OCI-LY1 (cell line): Measurements from ENCODE around the gene BHLHE23.

ENCODE experiments used
- H2AFZ ChIP-seq: fragments of 200-600 bp; sonication (generic), shearing (Covaris generic); 2 replicates; pipeline ENCODE4 v1.6.0; 2014; ENCODE audit warnings: antibody characterized with exemption, mild to moderate bottlenecking, low read length
- H3F3A ChIP-seq: fragments of 200-600 bp; sonication (generic), shearing (Covaris generic); 2 replicates; pipeline ENCODE4 v1.6.0; 2014; ENCODE audit warnings: mild to moderate bottlenecking, antibody characterized with exemption, low read length, moderate library complexity; ENCODE audit not compliant: insufficient read depth
- H3K27ac ChIP-seq: fragments of 200-600 bp; sonication (generic); 2 replicates; pipeline ENCODE4 v1.5.1; 2014; ENCODE audit warnings: low read length, mixed run types, mild to moderate bottlenecking, low read depth; ENCODE audit not compliant: poor library complexity, severe bottlenecking
- H3K27me3 ChIP-seq: fragments of 200-600 bp; sonication (generic); 2 replicates; pipeline ENCODE4 v1.6.0; 2014; ENCODE audit warnings: antibody characterized with exemption, mild to moderate bottlenecking, low read length, moderate library complexity; ENCODE audit not compliant: insufficient read depth
- H3K36me3 ChIP-seq: fragments of 200-600 bp; sonication (generic); 2 replicates; pipeline ENCODE4 v1.6.1; 2014; ENCODE audit warnings: mild to moderate bottlenecking, antibody characterized with exemption, low read length, moderate library complexity, mixed read lengths; ENCODE audit not compliant: insufficient read depth
- H3K4me1 ChIP-seq: fragments of 200-600 bp; sonication (generic); 2 replicates; pipeline ENCODE4 v1.5.1; 2014; ENCODE audit warnings: mild to moderate bottlenecking, low read length, moderate library complexity; ENCODE audit not compliant: insufficient read depth, severe bottlenecking
- H3K4me2 ChIP-seq: fragments of 200-600 bp; sonication (generic), shearing (Covaris generic); 2 replicates; pipeline ENCODE4 v1.6.1; 2014; ENCODE audit warnings: low read length
- H3K4me3 ChIP-seq: fragments of 200-600 bp; sonication (generic); 2 replicates; pipeline ENCODE4 v1.5.1; 2014; ENCODE audit warnings: low read length, low read depth, mild to moderate bottlenecking, mixed read lengths; ENCODE audit not compliant: poor library complexity, severe bottlenecking
- H3K79me2 ChIP-seq: fragments of 200-600 bp; shearing (Covaris generic); 2 replicates; pipeline ENCODE4 v1.6.1; 2016; ENCODE audit warnings: mixed run types, low read length, mixed read lengths; ENCODE audit not compliant: insufficient read depth
- H3K9ac ChIP-seq: fragments of 200-600 bp; sonication (generic), shearing (Covaris generic); 2 replicates; pipeline ENCODE4 v1.6.1; 2014; ENCODE audit warnings: mild to moderate bottlenecking, low read length, mixed read lengths
- H3K9me2 ChIP-seq: fragments of 200-600 bp; sonication (generic), shearing (Covaris generic); 2 replicates; pipeline ENCODE4 v1.6.1; 2014; ENCODE audit warnings: low read depth, mild to moderate bottlenecking, low read length, mixed read lengths
- H3K9me3 ChIP-seq: fragments of 200-600 bp; shearing (Covaris generic); 2 replicates; pipeline ENCODE4 v1.6.1; 2014; ENCODE audit warnings: low read length, mixed read lengths
- H4K20me1 ChIP-seq: fragments of 200-600 bp; sonication (generic), shearing (Covaris generic); 2 replicates; pipeline ENCODE4 v1.6.0; 2016; ENCODE audit warnings: mild to moderate bottlenecking, low read length; ENCODE audit not compliant: insufficient read depth
- EZH2 ChIP-seq: fragments of 200-600 bp; sonication (generic), shearing (Covaris generic); IDR thresholded peaks from 2 replicates; pipeline ENCODE4 v1.8.0; 2017; ENCODE audit warnings: borderline replicate concordance, mixed run types, mild to moderate bottlenecking, antibody characterized with exemption, low read length, moderate library complexity, mixed read lengths
- TF ChIP-seq, protein P1 (sequence below): fragments of 200-600 bp; sonication (generic), shearing (Covaris generic); IDR thresholded peaks from 2 replicates; pipeline ENCODE4 v1.5.1; 2017; ENCODE audit warnings: mild to moderate bottlenecking, antibody characterized with exemption, low read length, moderate library complexity, mixed read lengths

Gene BHLHE23

DNA sequence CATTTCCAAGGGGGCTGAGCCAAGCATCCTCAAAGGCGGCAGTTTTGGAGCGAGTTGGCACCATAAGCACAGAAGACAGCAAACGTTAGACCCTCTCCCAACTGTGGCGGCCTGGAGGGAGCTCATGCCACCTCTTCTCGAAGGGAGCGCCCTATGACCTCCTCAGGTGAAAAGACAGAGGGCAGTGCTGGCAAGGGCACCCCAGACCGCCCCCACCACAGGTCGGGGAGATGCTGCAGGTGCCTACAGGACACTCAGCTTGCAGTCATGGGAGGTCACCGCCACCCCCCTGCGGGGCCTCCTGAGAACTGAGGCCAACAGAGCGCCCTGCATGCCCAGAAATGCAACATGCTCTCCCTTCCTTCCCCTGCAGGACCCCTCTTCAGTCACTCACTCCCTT, 45.1 kb upstream of the BHLHE23 start:
- TF ChIP-seq, protein P1, sequence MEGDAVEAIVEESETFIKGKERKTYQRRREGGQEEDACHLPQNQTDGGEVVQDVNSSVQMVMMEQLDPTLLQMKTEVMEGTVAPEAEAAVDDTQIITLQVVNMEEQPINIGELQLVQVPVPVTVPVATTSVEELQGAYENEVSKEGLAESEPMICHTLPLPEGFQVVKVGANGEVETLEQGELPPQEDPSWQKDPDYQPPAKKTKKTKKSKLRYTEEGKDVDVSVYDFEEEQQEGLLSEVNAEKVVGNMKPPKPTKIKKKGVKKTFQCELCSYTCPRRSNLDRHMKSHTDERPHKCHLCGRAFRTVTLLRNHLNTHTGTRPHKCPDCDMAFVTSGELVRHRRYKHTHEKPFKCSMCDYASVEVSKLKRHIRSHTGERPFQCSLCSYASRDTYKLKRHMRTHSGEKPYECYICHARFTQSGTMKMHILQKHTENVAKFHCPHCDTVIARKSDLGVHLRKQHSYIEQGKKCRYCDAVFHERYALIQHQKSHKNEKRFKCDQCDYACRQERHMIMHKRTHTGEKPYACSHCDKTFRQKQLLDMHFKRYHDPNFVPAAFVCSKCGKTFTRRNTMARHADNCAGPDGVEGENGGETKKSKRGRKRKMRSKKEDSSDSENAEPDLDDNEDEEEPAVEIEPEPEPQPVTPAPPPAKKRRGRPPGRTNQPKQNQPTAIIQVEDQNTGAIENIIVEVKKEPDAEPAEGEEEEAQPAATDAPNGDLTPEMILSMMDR, result no peak
- TF ChIP-seq EZH2, result no peak
- Histone ChIP-seq H3K4me1 (no peaks in the 10 kb centered on the region), H3K27ac (no peak overlapping the region), H3F3A (peaks cover 2% of the 10 kb centered on the region; the same call in 1 of the 2 replicates), H4K20me1 (no peaks in the 10 kb centered on the region), H3K9me2 (no peaks in the 10 kb centered on the region), H2AFZ (no peak overlapping the region), H3K9ac (no peak overlapping the region), H3K4me2 (no peak overlapping the region), H3K79me2 (no peaks in the 10 kb centered on the region), H3K4me3 (no peak overlapping the region), H3K9me3 (no peaks in the 10 kb centered on the region; the same call in 1 of the 2 replicates), H3K36me3 (no peaks in the 10 kb centered on the region), H3K27me3 (peaks cover 9% of the 10 kb centered on the region; the same call in 1 of the 2 replicates)

- TF ChIP-seq, protein P1, result no peak
- no peak for TF ChIP-seq EZH2
- Histone ChIP-seq H3K4me3 (no peak overlapping the region), H2AFZ (no peak overlapping the region), H3K4me2 (no peak overlapping the region), H3K27ac (no peak overlapping the region), H3K9me2 (no peaks in the 10 kb centered on the region), H3K36me3 (no peaks in the 10 kb centered on the region), H3K4me1 (no peaks in the 10 kb centered on the region), H3K79me2 (no peaks in the 10 kb centered on the region), H3K9me3 (no peaks in the 10 kb centered on the region; the same call in 1 of the 2 replicates), H3K9ac (no peak overlapping the region), H3F3A (no peaks in the 10 kb centered on the region), H3K27me3 (peaks cover 9% of the 10 kb centered on the region; the same call in 1 of the 2 replicates), H4K20me1 (no peaks in the 10 kb centered on the region)
These were observed 44.6 kb upstream of the BHLHE23 start for GRCh38 chr20:63051186-63051860.

GRCh38 chr20:63050406-63050805, 43.6 kb upstream of the BHLHE23 start:
- H3K4me2 ChIP-seq, result no peak overlapping the region
- H3K9me3 ChIP-seq, result no peaks in the 10 kb centered on the region; the same call in 1 of the 2 replicates
- no peak overlapping the region for H3K27ac ChIP-seq
- H3K9me2 ChIP-seq, result no peaks in the 10 kb centered on the region
- no peaks in the 10 kb centered on the region for H3K36me3 ChIP-seq
- H3K79me2 ChIP-seq, result no peaks in the 10 kb centered on the region
- H4K20me1 ChIP-seq, result no peaks in the 10 kb centered on the region
- peaks cover 9% of the 10 kb centered on the region; the same call in 1 of the 2 replicates for H3K27me3 ChIP-seq
- H3K9ac ChIP-seq, result no peak overlapping the region
- no peaks in the 10 kb centered on the region for H3K4me1 ChIP-seq
- H3K4me3 ChIP-seq, result no peak overlapping the region
- no peaks in the 10 kb centered on the region for H3F3A ChIP-seq
- no peak overlapping the region for H2AFZ ChIP-seq
- TF ChIP-seq, protein P1, result no peak
- TF ChIP-seq EZH2, result no peak
